Loucy (cell line): ENCODE results near the gene TTC6.

ENCODE experiments used
- H2AFZ ChIP-seq: fragments of 200-600 bp; sonication (generic); 2 replicates; pipeline ENCODE4 v1.6.0; 2016; ENCODE audit warnings: antibody characterized with exemption, mild to moderate bottlenecking, low read length, moderate library complexity
- H3F3A ChIP-seq: fragments of 200-600 bp; 2 replicates; pipeline ENCODE4 v1.6.0; 2016; ENCODE audit warnings: antibody characterized with exemption, low read depth, mild to moderate bottlenecking
- H3K27me3 ChIP-seq: fragments of 200-600 bp; sonication (generic); 2 replicates; pipeline ENCODE4 v1.6.1; 2014; ENCODE audit warnings: low read length, mild to moderate bottlenecking; ENCODE audit not compliant: insufficient read depth, poor library complexity, severe bottlenecking
- H3K36me3 ChIP-seq: fragments of 200-600 bp; sonication (generic); 2 replicates; pipeline ENCODE4 v1.6.1; 2016; ENCODE audit warnings: low read length; ENCODE audit not compliant: insufficient read depth
- H3K4me1 ChIP-seq: fragments of 200-600 bp; sonication (generic); 2 replicates; pipeline ENCODE4 v1.5.1; 2014; ENCODE audit warnings: low read length, mild to moderate bottlenecking; ENCODE audit not compliant: insufficient read depth, poor library complexity, severe bottlenecking
- H3K4me2 ChIP-seq: fragments of 200-600 bp; sonication (generic); 2 replicates; pipeline ENCODE4 v1.6.0; 2014; ENCODE audit warnings: antibody characterized with exemption, low read length, low read depth, mild to moderate bottlenecking; ENCODE audit not compliant: poor library complexity, severe bottlenecking
- H3K4me3 ChIP-seq: fragments of 200-600 bp; sonication (generic); 2 replicates; pipeline ENCODE4 v1.5.1; 2014; ENCODE audit warnings: low read length, mild to moderate bottlenecking, mixed read lengths; ENCODE audit not compliant: poor library complexity, severe bottlenecking
- H3K79me2 ChIP-seq: fragments of 200-600 bp; sonication (generic); 2 replicates; pipeline ENCODE4 v1.6.1; 2014; ENCODE audit warnings: low read length; ENCODE audit not compliant: insufficient read depth
- H3K9ac ChIP-seq: fragments of 200-600 bp; sonication (generic); 2 replicates; pipeline ENCODE4 v1.6.0; 2014; ENCODE audit warnings: mild to moderate bottlenecking, low read depth, low read length, moderate library complexity; ENCODE audit not compliant: poor library complexity, severe bottlenecking
- H3K9me2 ChIP-seq: fragments of 200-600 bp; sonication (generic); replicated peaks from 2 replicates; pipeline ENCODE4 v1.6.1; 2016; ENCODE audit warnings: low read depth, low read length, mixed read lengths
- H3K9me3 ChIP-seq: fragments of 200-600 bp; sonication (generic); 2 replicates; pipeline ENCODE4 v1.6.1; 2014; ENCODE audit warnings: mild to moderate bottlenecking, antibody characterized with exemption, low read length, low read depth; ENCODE audit not compliant: insufficient read depth
- H4K20me1 ChIP-seq: fragments of 200-600 bp; sonication (generic); 2 replicates; pipeline ENCODE4 v1.6.0; 2014; ENCODE audit warnings: antibody characterized with exemption, low read length, mild to moderate bottlenecking; ENCODE audit not compliant: insufficient read depth, poor library complexity, severe bottlenecking
- EZH2phosphoT487 ChIP-seq: fragments of 200-600 bp; IDR thresholded peaks from 2 replicates; pipeline ENCODE4 v1.6.1; 2018; ENCODE audit warnings: antibody characterized with exemption, mild to moderate bottlenecking, moderate library complexity, borderline replicate concordance
- TF ChIP-seq, protein P1 (sequence below): fragments of 200-600 bp; sonication (generic); conservative IDR thresholded peaks from 2 replicates; pipeline ENCODE4 v1.5.1; 2014; ENCODE audit warnings: mild to moderate bottlenecking, antibody characterized with exemption, low read length

Gene TTC6

DNA sequence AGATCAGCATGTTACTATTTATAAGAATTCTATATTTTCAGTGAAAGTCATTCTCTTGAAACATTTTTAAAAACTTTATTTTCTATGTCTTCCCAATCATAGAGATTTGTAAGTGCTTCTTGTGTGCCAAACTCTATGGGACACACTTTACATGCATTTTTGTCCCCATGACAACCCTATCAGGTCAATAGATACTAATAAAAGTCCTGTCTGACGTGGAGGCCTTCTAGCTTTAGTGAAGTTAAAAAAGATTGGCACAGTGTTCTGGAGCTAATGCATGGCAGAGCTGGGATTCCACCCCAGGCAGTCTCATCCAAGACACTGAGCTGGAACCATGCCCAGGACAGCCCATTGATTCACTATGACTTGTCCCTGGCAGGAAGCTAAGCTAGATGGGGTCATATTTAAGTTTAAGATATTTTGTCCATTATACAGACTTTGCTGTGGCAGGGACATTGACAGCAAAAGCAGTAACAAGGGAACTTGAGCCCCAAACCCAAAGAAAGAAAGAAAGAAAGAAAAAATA, 28.1 kb downstream of the TTC6 start:
- H3K4me3 ChIP-seq = no peak overlapping the region
- no peaks in the 10 kb centered on the region for H4K20me1 ChIP-seq
- no peaks in the 10 kb centered on the region for H3K79me2 ChIP-seq
- H3K9me2 ChIP-seq = no peaks in the 10 kb centered on the region
- no peak overlapping the region for H3K9ac ChIP-seq
- H3K4me1 ChIP-seq = no peaks in the 10 kb centered on the region
- TF ChIP-seq EZH2phosphoT487 = no peak
- TF ChIP-seq, protein P1, sequence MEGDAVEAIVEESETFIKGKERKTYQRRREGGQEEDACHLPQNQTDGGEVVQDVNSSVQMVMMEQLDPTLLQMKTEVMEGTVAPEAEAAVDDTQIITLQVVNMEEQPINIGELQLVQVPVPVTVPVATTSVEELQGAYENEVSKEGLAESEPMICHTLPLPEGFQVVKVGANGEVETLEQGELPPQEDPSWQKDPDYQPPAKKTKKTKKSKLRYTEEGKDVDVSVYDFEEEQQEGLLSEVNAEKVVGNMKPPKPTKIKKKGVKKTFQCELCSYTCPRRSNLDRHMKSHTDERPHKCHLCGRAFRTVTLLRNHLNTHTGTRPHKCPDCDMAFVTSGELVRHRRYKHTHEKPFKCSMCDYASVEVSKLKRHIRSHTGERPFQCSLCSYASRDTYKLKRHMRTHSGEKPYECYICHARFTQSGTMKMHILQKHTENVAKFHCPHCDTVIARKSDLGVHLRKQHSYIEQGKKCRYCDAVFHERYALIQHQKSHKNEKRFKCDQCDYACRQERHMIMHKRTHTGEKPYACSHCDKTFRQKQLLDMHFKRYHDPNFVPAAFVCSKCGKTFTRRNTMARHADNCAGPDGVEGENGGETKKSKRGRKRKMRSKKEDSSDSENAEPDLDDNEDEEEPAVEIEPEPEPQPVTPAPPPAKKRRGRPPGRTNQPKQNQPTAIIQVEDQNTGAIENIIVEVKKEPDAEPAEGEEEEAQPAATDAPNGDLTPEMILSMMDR = no peak
- H2AFZ ChIP-seq = no peak overlapping the region
- H3K9me3 ChIP-seq = no peaks in the 10 kb centered on the region
- no peak overlapping the region for H3K4me2 ChIP-seq
- no peaks in the 10 kb centered on the region for H3K27me3 ChIP-seq
- no peaks in the 10 kb centered on the region for H3F3A ChIP-seq
- no peaks in the 10 kb centered on the region for H3K36me3 ChIP-seq

DNA sequence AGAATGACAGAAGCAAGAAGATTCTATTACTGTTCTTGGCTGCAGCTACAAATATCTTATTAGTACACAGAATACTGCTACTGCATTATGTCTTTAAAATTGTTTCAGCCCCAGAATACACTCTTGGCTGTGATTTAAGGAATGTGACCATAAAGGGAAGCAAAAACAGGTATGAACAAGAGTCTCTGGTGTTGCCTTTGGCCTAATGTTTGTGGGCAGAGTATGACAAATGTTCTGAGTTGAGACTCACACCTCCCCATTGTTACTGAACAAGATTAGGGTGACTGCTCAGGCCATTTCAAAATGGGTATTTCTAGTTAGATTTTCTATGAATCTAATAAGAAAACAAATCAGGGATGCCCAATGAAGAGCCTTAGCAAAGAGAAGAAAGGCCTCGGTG, 28.5 kb downstream of the TTC6 start:
- no peaks in the 10 kb centered on the region for H3F3A ChIP-seq
- no peaks in the 10 kb centered on the region for H3K79me2 ChIP-seq
- no peak for TF ChIP-seq EZH2phosphoT487
- TF ChIP-seq, protein P1 = no peak
- no peaks in the 10 kb centered on the region for H3K4me1 ChIP-seq
- no peaks in the 10 kb centered on the region for H3K36me3 ChIP-seq
- H2AFZ ChIP-seq = no peak overlapping the region
- H3K4me2 ChIP-seq = no peak overlapping the region
- H3K27me3 ChIP-seq = no peaks in the 10 kb centered on the region
- H3K4me3 ChIP-seq = no peak overlapping the region
- H3K9me3 ChIP-seq = no peaks in the 10 kb centered on the region
- no peaks in the 10 kb centered on the region for H3K9me2 ChIP-seq
- no peaks in the 10 kb centered on the region for H4K20me1 ChIP-seq
- no peak overlapping the region for H3K9ac ChIP-seq

DNA sequence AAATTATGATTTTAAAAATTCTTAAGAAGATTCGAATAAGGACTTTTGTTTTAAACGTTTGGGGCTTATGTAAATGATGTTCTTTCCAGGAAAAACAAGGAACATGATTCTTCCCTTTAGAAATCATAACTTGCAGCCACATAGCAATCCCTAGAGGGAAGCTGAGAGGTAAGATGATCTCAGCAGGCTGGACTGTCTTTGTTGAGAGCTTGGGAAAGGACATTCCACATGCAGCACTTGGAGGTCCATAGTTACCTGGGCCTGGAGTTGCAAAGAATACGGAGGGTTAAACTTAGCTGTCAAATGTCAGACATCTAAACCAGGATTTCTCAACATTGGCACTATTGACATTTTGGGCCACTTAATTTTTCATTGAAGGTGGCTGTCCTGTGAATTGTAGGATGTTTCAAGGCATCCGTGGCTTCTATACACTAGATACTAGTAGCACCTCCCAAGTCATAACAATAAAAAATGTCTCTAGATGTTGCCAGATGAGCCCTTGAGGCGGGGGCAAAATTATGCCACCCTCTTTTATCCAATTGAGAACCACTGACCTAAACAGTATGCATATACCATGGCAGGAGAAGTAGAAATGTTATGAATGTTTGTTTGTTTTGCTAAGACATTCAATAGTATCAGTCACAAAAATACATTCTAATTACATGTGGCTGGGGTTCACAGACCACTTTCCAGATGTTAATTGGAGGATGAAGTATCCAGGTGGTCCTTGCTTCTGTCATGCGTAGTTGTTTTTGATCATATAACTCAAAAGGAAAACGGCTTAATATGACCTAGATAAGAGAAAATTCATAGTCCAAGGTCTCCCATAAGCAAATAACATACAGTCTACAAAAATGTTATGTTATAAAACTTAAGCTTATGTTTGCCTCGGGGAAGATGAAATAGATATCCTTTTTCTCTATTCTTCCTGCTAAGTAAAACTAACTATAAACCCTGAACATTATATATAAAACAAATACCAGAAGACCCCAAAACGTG, 30.5 kb downstream of the TTC6 start:
- H3K4me1 ChIP-seq = no peaks in the 10 kb centered on the region
- TF ChIP-seq EZH2phosphoT487 = no peak
- TF ChIP-seq, protein P1 = no peak
- H3K9me3 ChIP-seq = no peaks in the 10 kb centered on the region
- no peak overlapping the region for H2AFZ ChIP-seq
- no peak overlapping the region for H3K9ac ChIP-seq
- no peaks in the 10 kb centered on the region for H3F3A ChIP-seq
- no peaks in the 10 kb centered on the region for H3K27me3 ChIP-seq
- H3K4me2 ChIP-seq = no peak overlapping the region
- no peaks in the 10 kb centered on the region for H3K36me3 ChIP-seq
- H4K20me1 ChIP-seq = no peaks in the 10 kb centered on the region
- H3K79me2 ChIP-seq = no peaks in the 10 kb centered on the region
- no peak overlapping the region for H3K4me3 ChIP-seq
- H3K9me2 ChIP-seq = no peaks in the 10 kb centered on the region
